ENCODE data around the gene SMC1B. TPM values are rescaled to one million over a fixed set of nuclear protein-coding genes. Genes with fewer than 3 reads are reported as not detected.
A peak's percentile ranks its signal among the peaks of the same experiment; 100 is the strongest.
"Not testable (repeated sequence)": the region's sequence is repeated elsewhere in the genome, so short reads cannot be mapped to it uniquely, and the experiment has no call there.

SMC1B gene
- total and polyA plus RNA-seq, 3 experiments from 2014 or later = 0.37 to 0.38 TPM; not detected in 1

GRCh38 chr22:45448431-45448830 is 35.0 kb upstream of the SMC1B start:
- Mint-ChIP-seq H3K27me3 (peaks cover 15 to 22% of the 10 kb centered on the region in 2 donors), H3K27ac (no peak overlapping the region), H3K4me3 (no peak overlapping the region), H3K9me3 (no peaks in the 10 kb centered on the region), H3K36me3 (no peaks in the 10 kb centered on the region), H3K4me1 (no peaks in the 10 kb centered on the region)
- no peak overlapping the region for H3K4me3 ChIP-seq (ENCODE audit: low read length)
- CTCF ChIA-PET = no interaction called here
- H3K27me3 ChIP-seq (ENCODE audit: insufficient read depth, low read length, poor library complexity, severe bottlenecking) = no peaks in the 10 kb centered on the region
- H3K4me1 ChIP-seq (ENCODE audit: insufficient read depth, low read length) = no peaks in the 10 kb centered on the region
- no peaks in the 10 kb centered on the region for H3K9me3 ChIP-seq (ENCODE audit: low read length)
- no peaks in the 10 kb centered on the region for H3K36me3 ChIP-seq (ENCODE audit: insufficient read depth, low read length)
- no peak for DNase-seq
- POLR2A ChIA-PET = no interaction called here
- H3K27ac ChIP-seq (ENCODE audit: low read depth, low read length) = no peak overlapping the region

DNA sequence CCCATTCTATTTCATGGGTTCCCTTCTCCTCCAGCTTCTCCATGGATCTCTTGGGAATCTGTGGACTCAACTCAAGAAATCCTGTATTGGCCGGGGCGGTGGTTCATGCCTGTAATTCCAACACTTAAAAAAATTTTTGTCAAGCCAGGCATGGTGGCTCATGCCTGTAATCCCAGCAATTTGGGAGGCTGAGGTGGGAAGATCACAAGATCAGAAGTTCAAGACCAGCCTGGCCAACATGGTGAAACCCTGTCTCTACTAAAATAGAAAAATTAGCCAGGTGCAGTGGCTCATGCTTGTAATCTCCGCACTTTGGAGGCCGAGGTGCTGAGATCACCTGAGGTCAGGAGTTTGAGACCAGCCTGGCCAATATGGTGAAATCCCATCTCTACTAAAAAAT is 34.2 kb upstream of the SMC1B start:
- H3K4me1 ChIP-seq (ENCODE audit: insufficient read depth, low read length); H3K4me1 Mint-ChIP-seq; POLR2A ChIA-PET; H3K36me3 Mint-ChIP-seq; H3K36me3 ChIP-seq (ENCODE audit: insufficient read depth, low read length); H3K4me3 Mint-ChIP-seq; DNase-seq; H3K9me3 ChIP-seq (ENCODE audit: low read length); H3K4me3 ChIP-seq (ENCODE audit: low read length); H3K27me3 ChIP-seq (ENCODE audit: insufficient read depth, low read length, poor library complexity, severe bottlenecking); H3K27ac ChIP-seq (ENCODE audit: low read depth, low read length); H3K9me3 Mint-ChIP-seq: not testable (repeated sequence)
- H3K27ac Mint-ChIP-seq = peak overlapping the region in 1 of 8 donors; percentile 21
- CTCF ChIA-PET = interaction anchor here (0.7 kb wide), 1 partner anchor 25 kb away, joined by 4 read pairs; no protein-coding TSS in a partner anchor
- peaks cover 13 to 20% of the 10 kb centered on the region in 2 donors for H3K27me3 Mint-ChIP-seq

- H3K4me3 Mint-ChIP-seq = no peak overlapping the region
- no peak for DNase-seq
- Histone ChIP-seq H3K4me3 (ENCODE audit: low read length) (no peak overlapping the region), H3K27me3 (ENCODE audit: insufficient read depth, low read length, poor library complexity, severe bottlenecking) (no peaks in the 10 kb centered on the region), H3K9me3 (ENCODE audit: low read length) (no peaks in the 10 kb centered on the region), H3K4me1 (ENCODE audit: insufficient read depth, low read length) (no peaks in the 10 kb centered on the region), H3K36me3 (ENCODE audit: insufficient read depth, low read length) (no peaks in the 10 kb centered on the region), H3K27ac (ENCODE audit: low read depth, low read length) (no peak overlapping the region)
- no peaks in the 10 kb centered on the region for H3K36me3 Mint-ChIP-seq
- H3K9me3 Mint-ChIP-seq = no peaks in the 10 kb centered on the region
- peaks cover 8% of the 10 kb centered on the region in 2 donors for H3K27me3 Mint-ChIP-seq
- CTCF ChIA-PET = no interaction called here
- no peak overlapping the region for H3K27ac Mint-ChIP-seq
- H3K4me1 Mint-ChIP-seq = peaks cover 1 to 2% (median 1%) of the 10 kb centered on the region in 3 donors
- POLR2A ChIA-PET = no interaction called here
These were observed 32.8 kb upstream of the SMC1B start for GRCh38 chr22:45446216-45446615.

DNA sequence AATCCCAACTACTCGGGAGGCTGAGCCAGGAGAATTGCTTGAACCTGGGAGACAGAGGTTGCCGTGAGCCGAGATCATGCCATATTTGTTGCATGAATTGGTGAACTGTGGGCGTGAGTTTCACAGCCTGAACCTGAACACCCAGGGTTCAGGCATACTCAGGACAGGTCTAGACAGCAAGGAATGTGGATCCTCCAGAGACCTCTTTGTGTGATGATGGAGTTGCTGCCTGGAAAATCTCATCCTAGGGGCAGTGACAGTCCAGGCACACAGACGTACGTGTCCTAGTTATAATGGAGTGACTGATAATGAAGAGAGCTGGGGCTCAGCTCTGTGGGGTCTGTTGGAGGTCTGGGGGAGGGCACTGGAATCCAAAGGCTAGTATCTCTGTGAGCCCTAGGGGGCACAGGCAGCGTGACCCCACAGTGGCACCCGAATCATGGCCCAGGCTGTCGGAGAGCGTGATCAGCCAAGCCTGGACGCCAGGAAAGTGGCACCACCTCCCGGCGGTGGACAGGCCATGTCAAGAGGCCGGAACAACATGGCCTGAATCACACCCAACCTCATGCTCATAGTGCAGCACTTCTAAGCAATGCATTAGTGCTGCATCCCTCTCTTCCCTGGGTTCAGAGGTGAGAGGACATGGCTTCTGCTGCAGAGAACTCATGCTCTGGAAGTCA is 31.8 kb upstream of the SMC1B start:
- no peak for DNase-seq
- Mint-ChIP-seq H3K36me3 (no peaks in the 10 kb centered on the region), H3K27me3 (peaks cover 0 to 7% of the 10 kb centered on the region in 2 donors), H3K9me3 (no peaks in the 10 kb centered on the region), H3K27ac (no peak overlapping the region), H3K4me3 (no peak overlapping the region), H3K4me1 (peaks cover 6 to 10% (median 9%) of the 10 kb centered on the region in 3 donors)
- no peaks in the 10 kb centered on the region for H3K27me3 ChIP-seq (ENCODE audit: insufficient read depth, low read length, poor library complexity, severe bottlenecking)
- no peak overlapping the region for H3K27ac ChIP-seq (ENCODE audit: low read depth, low read length)
- H3K4me1 ChIP-seq (ENCODE audit: insufficient read depth, low read length) = no peaks in the 10 kb centered on the region
- ChIA-PET CTCF (no interaction called here), POLR2A (no interaction called here)
- H3K9me3 ChIP-seq (ENCODE audit: low read length) = no peaks in the 10 kb centered on the region
- no peaks in the 10 kb centered on the region for H3K36me3 ChIP-seq (ENCODE audit: insufficient read depth, low read length)
- H3K4me3 ChIP-seq (ENCODE audit: low read length) = no peak overlapping the region

DNA sequence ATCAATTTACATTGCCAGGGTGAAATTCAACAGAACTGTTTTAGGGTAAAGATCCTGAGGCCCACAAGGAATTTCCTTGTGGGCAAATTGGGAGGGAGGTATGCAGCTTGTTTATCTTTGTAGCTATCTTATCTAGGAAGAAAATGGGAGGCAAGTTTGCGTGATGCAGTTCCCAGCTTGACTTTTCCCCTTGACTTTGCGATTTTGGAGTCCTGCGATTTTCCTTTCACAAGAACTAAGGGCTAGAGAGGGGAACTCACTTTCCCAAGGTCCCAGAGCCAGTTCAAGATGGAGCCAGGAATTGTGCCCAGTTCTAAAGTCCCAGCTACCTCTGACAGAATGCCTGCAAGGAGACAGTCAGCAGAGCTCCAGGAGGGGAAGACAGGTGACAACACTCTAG is 30.8 kb upstream of the SMC1B start:
- POLR2A ChIA-PET = no interaction called here
- Histone ChIP-seq H3K27ac (ENCODE audit: low read depth, low read length) (no peak overlapping the region), H3K36me3 (ENCODE audit: insufficient read depth, low read length) (no peaks in the 10 kb centered on the region), H3K4me3 (ENCODE audit: low read length) (no peak overlapping the region), H3K4me1 (ENCODE audit: insufficient read depth, low read length) (no peaks in the 10 kb centered on the region), H3K9me3 (ENCODE audit: low read length) (no peaks in the 10 kb centered on the region), H3K27me3 (ENCODE audit: insufficient read depth, low read length, poor library complexity, severe bottlenecking) (no peaks in the 10 kb centered on the region)
- DNase-seq = no peak
- Mint-ChIP-seq H3K27me3 (peaks cover 0 to 7% of the 10 kb centered on the region in 2 donors), H3K27ac (no peak overlapping the region), H3K9me3 (no peaks in the 10 kb centered on the region), H3K36me3 (no peaks in the 10 kb centered on the region), H3K4me1 (peaks cover 6 to 10% (median 9%) of the 10 kb centered on the region in 3 donors), H3K4me3 (no peak overlapping the region)
- CTCF ChIA-PET = interaction anchor here (2.1 kb wide), 1 partner anchor 12 kb away, joined by 5 read pairs; no protein-coding TSS in a partner anchor

GRCh38 chr22:45442116-45442515 is 28.7 kb upstream of the SMC1B start:
- no peaks in the 10 kb centered on the region for H3K36me3 ChIP-seq (ENCODE audit: insufficient read depth, low read length)
- peaks cover 4 to 7% of the 10 kb centered on the region in 2 donors for H3K27me3 Mint-ChIP-seq
- H3K27me3 ChIP-seq (ENCODE audit: insufficient read depth, low read length, poor library complexity, severe bottlenecking) = no peaks in the 10 kb centered on the region
- CTCF ChIA-PET = interaction anchor here (0.6 to 2.1 kb wide), 2 partner anchors 10 to 157 kb away, joined by 4 to 5 read pairs; no protein-coding TSS in a partner anchor
- no peak overlapping the region for H3K4me3 ChIP-seq (ENCODE audit: low read length)
- POLR2A ChIA-PET = no interaction called here
- no peak overlapping the region for H3K4me3 Mint-ChIP-seq
- DNase-seq = no peak
- no peak overlapping the region for H3K27ac ChIP-seq (ENCODE audit: low read depth, low read length)
- H3K4me1 ChIP-seq (ENCODE audit: insufficient read depth, low read length) = no peaks in the 10 kb centered on the region
- H3K27ac Mint-ChIP-seq = no peak overlapping the region
- no peaks in the 10 kb centered on the region for H3K9me3 ChIP-seq (ENCODE audit: low read length)
- H3K4me1 Mint-ChIP-seq = peaks cover 6 to 10% (median 9%) of the 10 kb centered on the region in 3 donors
- H3K36me3 Mint-ChIP-seq = no peaks in the 10 kb centered on the region
- H3K9me3 Mint-ChIP-seq = no peaks in the 10 kb centered on the region

DNA sequence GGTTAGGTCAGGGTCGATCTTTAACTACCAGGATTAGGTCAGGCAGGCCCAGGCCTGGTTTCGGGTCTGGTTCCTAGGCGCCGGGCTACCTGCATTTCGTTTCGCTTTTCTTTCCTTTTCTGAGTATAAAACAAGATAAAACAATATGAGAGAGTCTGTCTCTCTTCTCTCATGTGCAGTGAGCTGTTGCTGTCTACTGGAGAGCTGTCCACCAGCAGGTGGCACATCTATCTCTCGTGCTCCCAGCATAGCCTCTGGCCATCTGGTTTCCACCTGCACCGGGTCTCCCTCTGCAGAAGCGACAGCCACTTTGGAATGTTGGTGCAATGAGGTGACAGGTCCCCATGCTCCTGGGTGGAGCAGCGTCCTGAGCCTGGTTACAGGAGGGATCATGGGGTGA is 27.7 kb upstream of the SMC1B start:
- peaks cover 4 to 7% of the 10 kb centered on the region in 2 donors for H3K27me3 Mint-ChIP-seq
- CTCF ChIA-PET = interaction anchor here (0.6 kb wide), 1 partner anchor 158 kb away, joined by 4 read pairs; no protein-coding TSS in a partner anchor
- Histone ChIP-seq H3K36me3 (ENCODE audit: insufficient read depth, low read length) (no peaks in the 10 kb centered on the region), H3K4me3 (ENCODE audit: low read length) (peak overlapping the region; percentile 9), H3K27me3 (ENCODE audit: insufficient read depth, low read length, poor library complexity, severe bottlenecking) (no peaks in the 10 kb centered on the region), H3K9me3 (ENCODE audit: low read length) (no peaks in the 10 kb centered on the region), H3K27ac (ENCODE audit: low read depth, low read length) (no peak overlapping the region), H3K4me1 (ENCODE audit: insufficient read depth, low read length) (no peaks in the 10 kb centered on the region)
- peak overlapping the region; percentile 38 to 71 (median 66) for H3K4me3 Mint-ChIP-seq
- H3K9me3 Mint-ChIP-seq = no peaks in the 10 kb centered on the region
- peak overlapping the region in 6 of 8 donors; percentile 2 to 81 (median 42) for H3K27ac Mint-ChIP-seq
- no peaks in the 10 kb centered on the region for H3K36me3 Mint-ChIP-seq
- H3K4me1 Mint-ChIP-seq = peaks cover 6 to 10% (median 9%) of the 10 kb centered on the region in 3 donors
- POLR2A ChIA-PET = no interaction called here
- DNase-seq = peak in 1 of 5 donors; percentile 28

- POLR2A ChIA-PET; H3K36me3 Mint-ChIP-seq; H3K4me1 ChIP-seq (ENCODE audit: insufficient read depth, low read length); CTCF ChIA-PET; H3K27me3 ChIP-seq (ENCODE audit: insufficient read depth, low read length, poor library complexity, severe bottlenecking); H3K27ac ChIP-seq (ENCODE audit: low read depth, low read length); H3K9me3 ChIP-seq (ENCODE audit: low read length); DNase-seq; H3K27me3 Mint-ChIP-seq; H3K36me3 ChIP-seq (ENCODE audit: insufficient read depth, low read length); H3K9me3 Mint-ChIP-seq: not testable (repeated sequence)
- H3K4me3 Mint-ChIP-seq = peak overlapping the region; percentile 38 to 71 (median 66)
- H3K4me1 Mint-ChIP-seq = peaks cover 6 to 13% (median 12%) of the 10 kb centered on the region in 3 donors
- H3K4me3 ChIP-seq (ENCODE audit: low read length) = peak overlapping the region; percentile 9
- peak overlapping the region in 5 of 8 donors; percentile 2 to 81 (median 42) for H3K27ac Mint-ChIP-seq
These were observed 27.3 kb upstream of the SMC1B start for GRCh38 chr22:45440688-45441087.
